ENCODE results near the gene SEMA5A.

Gene SEMA5A

DNA sequence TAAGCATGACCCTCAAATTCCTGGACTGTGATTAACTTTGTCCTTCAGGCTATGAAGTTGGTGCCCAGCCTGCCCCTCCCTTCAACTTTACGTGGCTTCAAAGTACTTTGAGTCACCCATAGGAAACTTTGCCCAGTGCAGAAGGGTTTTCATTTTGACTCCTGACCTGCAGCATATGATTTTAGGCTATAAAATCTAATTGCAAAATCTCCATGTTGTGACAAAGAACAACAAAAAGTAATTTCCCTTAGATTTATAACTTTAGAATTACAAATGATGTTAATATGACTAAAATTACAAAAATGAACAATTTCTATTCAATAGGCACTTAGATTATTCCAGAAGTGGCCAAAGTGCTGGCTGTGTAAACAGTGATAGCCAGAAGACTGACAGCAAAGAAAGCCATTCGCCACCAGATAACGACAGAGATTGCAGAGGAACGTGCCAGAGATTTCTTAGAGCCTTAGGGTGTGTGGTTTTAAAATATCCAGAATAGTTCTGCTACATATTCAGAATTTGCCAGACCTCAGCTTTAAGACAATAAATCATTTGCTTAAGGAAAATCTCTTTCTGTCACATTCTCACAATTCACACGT, 197.4 kb downstream of the SEMA5A start:
- DNase-seq = no peak

DNA sequence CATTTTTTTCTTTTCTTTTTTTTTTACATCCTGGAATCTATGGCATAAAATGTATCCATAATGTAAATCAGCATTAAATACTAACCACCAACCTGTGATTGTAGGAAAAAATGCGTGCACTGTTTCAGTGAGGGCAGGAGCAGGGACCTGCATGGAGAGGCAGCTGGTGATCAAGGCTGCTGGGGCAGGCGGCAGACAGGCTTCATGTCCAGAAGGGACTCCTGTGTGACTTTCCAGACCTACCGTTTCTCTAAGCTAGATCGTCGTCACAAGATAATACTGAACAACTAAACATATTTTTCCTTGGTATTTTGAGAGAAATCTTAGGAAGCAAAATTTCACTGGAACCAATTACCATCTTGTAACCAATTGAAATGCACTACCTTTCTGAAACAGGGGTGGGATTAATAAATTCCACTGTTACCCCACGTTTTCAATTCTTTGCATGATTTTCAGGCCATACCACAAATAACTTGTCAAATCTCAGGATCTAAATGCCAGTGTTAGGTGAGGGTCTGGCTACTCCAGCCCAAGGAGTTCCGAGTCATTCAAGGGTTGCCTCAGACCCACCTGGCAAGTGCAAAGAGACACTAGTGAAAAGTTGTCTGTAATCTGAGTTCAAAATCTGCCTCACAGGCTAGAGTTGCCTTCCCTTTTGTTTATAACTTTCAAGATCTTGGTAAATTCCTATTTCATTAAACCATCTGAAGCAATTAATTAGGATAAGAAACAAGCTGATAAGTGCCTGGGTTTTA, 198.2 kb downstream of the SEMA5A start:
- no peak for DNase-seq

DNA sequence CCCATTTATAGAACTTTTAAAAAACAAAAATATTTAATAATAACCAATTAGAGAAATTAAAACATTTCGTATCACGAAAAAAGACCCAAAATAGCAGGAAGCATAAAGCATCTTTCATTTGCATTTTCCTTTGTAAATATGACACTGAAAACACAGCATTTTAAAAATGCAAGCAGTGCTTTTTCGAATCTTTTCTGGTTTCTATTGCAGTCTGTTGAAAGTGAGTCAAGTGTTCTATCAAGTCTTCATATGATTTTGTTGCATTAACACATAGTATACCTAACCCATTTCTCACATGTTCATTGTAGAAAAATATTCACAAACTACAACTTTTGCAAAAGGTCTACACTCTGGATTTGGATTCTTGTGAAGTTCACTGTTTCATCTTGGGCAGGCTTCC, 198.8 kb downstream of the SEMA5A start:
- no peak for DNase-seq

DNA sequence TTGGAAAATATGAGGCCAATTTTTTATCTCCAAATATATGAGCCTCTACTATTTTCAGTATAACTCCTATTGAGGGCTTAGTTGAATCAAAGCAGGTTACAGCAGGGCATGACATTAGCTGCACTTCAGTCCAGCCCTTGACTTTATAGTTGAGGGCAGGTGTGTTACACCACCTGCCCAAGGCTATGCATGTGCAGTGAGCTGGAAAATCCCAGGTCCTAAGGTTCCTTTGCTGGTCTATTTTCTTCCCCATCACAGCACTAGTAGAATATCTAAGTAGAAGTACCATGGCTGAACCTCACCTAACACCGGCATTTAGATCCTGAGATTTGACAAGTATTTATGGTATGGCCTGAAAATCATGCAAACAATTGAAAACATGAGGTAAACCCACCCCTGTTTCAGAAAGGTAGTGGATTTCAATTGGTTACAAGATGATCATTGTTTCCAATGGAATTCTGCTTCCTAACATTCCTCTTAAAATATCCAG, 201.1 kb downstream of the SEMA5A start:
- no peak for DNase-seq

DNA sequence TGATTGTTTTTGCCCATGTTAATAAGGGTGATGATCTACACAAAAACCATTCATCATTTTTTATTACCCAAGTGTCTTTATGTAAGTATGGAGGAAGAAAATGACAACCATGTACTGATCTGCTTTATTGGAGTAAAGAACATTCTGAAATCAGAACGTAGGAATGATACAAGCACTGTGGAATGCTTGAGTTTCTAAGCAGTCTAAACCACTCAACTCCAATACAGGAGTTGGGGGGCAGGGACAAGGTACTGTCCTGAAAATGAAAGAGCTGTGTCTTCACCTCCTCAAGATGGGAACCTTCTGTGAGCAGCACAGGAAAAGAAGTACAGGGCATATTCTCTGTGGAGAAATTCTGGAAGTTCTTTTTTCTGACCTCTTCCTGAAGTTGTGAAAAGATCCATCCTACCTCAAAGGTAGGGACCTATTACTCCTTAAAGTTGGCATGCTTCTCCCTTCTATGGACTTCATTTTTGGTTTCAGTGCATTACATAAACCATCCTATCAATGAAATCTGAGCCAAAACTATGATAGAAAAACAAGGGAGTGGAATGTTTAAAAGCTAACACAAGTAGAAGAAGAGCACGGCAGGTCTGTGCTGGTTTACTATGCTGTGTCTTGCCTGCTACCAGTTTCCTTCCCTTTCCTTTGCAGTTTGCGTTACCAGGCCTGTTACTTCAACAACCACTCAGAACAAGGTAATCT, 202.6 kb downstream of the SEMA5A start:
- no peak for DNase-seq

DNA sequence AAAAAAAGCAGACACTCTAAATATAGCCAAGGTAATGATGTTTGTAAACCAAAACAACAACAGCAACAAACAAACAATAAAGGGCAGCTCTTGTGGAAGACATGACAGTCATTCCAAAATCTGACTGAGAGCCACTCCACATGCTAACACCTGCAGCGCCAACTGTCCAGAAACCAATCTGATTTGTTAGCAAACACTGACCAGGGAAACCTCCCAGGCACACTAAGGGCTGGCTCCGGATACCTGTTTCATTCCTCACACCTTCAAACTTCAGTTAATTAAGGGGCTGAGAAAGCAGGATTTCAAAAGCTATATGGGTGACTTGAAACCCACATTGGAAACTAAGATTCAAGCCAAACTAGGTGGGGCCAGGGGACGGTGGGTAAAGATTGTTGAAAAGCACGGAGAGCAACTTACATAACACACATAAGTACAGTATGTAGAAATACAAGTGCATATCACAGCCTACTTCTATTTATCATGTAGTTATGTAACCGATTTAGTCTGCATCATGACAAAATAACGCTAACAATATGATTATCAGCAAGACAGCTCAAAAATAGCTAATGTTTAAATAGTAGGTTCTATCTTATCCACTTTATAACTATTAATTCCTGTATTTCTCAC, 203.6 kb downstream of the SEMA5A start:
- DNase-seq = no peak

DNA sequence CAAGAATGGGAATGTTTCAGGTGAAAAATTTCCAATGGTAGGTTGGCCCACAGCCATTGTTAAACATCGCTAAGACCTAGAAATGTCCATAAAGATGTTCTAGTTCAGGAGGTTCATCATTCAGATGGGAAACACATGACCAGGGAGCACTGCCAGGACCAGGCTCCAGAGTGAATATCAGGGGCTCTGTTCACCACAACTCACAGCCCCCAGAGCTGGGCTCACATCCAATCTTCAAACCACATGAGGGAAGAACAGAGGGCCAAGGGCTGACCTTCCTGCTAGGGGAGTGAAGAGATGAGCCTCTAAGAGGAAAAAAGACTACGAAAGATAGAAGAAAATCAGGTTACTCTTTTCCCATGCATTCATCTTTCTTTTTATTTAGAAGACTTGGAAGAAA, 205.8 kb downstream of the SEMA5A start:
- DNase-seq = no peak

DNA sequence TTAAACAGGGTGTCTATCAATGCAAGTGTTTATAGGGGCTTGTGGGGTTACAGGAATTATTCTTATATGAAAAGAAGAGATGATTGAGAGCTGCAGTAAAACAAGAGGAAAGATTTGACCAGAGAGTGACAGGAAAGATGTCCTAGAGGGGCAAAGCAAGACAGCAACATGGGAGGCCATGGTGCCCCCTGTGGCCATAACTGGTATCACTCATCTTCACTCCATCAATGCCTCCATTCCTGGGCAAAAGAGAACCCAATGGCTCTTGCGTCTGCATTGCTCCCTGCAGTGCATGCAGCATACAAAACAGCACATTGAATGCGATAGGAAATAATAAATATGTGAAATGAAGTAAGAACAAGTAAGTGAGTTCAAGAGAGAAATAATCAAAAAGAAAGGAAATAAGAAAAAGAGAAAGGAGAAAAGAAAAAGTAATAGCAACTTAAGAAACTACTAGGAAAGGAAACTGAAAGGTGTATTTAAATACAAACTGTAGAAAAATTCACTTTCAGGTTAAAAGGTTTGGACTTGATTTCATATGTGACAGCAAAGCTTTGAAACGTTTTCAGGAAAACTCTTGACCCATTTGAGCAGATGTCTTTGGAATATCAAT, 206.6 kb downstream of the SEMA5A start:
- DNase-seq = peak; percentile 2 to 5

DNA sequence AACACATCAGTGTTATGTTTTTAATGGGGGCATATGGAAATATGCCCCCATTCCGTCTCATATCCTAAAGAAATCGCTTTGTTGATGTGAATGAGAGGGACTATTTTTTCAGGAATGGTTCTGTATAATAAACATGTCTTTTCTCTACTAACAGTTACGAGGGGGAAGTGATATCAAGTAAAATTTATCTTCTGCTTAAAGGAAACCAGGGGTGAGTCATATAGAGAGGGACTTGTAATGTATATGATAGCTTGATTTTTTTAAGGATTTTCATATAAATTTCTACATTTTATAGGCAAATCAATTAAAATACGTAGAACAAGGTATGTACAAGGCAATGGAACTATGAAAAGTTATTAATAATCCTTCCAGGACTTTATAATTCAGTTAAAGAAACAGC, 207.1 kb downstream of the SEMA5A start:
- no peak for DNase-seq

DNA sequence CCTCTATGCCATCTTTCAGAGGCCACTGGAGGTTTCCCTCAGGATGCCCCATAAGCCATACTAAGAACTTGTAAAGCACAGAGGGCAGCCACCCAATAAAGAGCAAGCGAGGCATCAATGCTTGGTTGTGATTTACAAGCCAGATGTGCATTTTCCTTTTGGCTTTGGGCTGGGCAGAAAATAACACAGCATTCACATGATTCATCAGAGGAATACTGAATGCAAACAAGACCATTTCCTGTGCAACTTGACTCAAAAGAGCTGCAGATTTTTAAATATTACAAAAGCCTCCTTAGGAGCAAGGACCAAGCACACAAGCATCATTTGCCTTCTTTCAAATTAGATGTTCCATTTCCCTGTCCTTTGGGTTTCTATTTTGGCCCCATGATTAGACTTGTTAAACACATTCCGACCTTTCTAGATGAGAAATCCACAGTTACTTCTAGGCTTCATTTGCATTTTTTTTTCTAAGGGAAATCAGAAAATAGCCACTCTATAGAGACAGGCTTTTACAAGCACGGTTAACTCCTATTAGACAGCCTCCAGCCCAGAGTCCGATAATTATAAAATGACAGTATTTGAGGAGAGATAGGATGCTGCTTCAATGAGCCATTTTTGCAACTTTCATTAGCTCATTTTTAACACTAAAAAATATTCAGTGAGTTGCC, 207.8 kb downstream of the SEMA5A start:
- DNase-seq = no peak

DNA sequence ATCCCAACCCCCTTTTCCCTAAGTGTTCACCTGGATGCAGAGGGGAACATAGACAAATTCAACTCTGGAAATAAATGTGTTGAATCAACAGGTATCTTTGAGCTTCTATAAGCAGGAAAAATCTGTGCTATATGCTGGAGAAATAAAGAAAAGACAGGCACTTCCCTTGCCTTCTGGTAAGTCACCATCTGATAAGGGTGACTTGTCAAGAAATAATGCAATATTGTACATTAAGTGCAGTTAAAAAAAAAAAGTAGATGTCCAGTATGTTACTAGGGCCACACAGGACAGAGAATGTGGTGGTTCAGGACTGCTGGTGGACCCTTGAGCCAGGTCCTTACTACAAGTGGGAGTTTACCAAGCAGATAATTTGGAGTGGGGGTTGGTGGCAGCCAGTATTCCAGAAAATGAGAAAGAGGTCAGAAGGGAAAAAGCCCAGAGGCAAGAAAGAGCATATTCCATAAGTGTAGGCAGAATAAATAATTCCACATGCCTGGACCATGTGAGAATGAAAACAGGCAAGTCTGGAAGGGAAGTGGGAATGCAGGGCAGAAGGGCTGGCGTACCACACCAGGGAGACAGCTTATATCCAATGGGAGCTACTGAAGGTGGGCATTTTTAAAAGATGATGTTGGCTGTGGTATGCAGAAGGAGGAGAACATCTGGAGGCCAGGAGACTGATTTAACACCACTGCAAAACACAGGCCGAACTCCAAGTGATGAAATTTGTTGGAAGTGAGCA, 209.9 kb downstream of the SEMA5A start:
- no peak for DNase-seq

DNA sequence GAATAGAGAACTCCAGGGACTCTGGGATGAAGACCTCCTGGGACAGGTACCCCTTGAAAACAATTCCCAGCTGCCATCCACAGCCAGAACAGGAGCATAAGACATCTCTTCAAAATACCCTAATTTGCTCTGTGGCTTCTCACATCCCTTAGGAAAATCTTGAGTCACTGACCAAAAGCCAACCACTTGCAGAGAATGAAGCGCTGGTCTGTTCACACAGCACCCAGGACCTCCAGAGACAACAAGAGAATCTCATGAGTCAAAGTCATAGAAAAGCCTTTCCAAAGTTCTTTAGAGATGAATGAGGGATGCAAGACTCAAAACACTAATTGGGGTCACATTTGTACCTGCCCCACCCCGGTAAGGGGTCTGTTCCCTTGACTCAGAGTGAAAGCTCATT, 210.6 kb downstream of the SEMA5A start:
- DNase-seq = no peak

DNA sequence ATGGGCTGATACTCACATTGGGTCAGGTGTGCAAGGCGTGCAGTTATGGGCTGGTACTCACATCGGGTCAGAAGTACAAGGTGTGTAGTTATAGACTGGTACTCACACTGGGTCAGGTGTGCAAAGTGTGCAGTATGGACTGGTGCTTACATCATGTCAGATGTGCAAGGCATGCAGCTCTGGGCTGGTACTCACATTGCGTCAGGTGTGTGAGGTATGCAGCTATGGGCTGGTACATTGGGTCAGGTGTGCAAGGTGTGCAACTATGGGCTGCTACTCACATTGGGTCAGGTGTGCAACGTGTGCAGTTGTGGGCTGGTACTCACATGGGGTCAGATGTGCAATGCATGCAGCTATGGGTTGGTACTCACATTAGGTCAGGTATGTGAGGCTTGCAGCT, 213.8 kb downstream of the SEMA5A start:
- no peak for DNase-seq

DNA sequence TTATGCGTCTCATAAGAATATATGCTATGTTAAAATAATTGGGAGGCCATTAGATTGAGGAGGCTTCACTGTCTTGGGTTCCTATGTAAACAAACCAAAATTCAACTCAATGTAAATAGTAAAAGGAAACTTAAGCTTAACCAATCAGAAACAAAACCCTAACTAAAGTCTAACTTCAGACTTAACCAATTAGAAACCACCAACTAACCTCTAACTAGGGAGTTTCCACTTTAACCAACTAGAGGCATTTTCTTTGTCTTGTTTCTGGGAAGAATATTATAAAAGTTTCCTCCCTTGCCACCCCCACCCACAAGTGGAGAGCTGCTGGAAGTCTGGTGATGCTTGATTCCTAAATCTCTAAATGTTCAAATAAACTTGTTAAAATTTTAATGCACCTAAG, 214.5 kb downstream of the SEMA5A start:
- no peak for DNase-seq

DNA sequence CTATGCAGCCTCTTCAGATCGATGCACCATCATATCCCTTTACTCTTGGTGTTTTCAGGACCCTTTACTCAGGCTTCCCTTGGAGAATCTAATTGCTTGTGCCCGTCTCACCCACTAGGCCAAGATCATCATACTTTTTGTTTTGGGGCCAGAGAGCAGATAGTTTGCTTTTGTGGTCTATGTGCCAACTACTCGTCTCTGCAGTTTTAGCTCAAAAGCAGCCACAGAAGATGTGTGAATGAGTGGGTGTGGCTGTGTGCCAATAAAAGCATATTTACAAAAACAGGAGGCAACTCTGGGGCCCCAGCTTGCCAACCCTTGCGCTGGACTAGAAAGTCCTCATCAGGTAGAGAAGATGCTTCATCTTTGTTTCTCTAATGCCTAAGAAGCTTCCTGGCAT, 216.8 kb downstream of the SEMA5A start:
- no peak for DNase-seq

DNA sequence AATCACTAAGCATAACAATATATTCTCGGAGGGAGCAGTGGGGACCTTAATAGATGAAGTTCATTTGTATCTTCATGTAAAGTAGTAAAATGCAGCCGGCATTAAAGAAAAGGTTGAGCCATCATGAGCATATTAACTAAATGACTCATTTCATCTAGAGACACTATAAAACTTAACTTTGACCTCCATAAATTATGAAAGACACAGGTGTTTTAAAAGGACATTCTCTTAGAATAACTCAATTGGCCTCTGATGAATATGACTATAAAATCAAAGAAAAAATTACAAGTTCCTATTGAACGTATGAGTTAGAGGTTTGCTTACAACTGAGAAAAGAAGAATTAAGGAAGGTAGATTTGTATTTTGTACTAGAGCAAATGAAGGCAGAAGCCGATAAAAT, 220.3 kb downstream of the SEMA5A start:
- no peak for DNase-seq

DNA sequence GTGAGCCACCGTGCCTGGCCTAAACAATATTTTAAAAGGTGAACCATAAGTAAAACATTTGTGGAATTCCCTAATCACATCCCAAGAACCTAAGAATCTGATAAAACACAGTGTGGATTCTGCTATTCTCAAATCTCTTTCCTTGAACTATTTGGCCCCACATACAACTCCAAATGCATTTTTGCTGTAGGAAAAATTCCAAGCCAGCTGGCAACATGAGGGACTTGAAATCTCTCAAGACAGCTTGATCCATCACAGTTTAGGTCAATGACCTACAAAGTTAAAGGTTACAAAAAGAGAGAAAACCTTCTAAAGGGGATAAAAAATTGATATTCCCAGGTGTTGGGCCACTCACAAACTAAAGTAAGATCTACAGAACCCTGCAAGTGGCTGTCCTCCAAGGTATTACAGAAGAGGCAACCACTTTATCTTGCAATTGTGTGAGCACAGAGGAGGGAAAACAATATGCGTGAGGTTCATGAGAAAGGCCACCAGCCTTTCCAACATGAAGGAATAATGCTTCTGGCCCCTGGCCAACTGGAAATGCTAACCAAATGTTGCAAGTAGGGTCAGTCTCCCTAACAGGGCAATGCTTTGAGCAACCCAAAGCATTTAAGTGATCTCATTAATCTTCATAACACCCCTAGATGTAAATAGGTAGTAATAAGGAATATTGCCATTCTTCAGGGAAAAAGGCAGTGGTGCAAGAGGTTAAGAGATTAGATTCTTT, 221.4 kb downstream of the SEMA5A start:
- DNase-seq = no peak

DNA sequence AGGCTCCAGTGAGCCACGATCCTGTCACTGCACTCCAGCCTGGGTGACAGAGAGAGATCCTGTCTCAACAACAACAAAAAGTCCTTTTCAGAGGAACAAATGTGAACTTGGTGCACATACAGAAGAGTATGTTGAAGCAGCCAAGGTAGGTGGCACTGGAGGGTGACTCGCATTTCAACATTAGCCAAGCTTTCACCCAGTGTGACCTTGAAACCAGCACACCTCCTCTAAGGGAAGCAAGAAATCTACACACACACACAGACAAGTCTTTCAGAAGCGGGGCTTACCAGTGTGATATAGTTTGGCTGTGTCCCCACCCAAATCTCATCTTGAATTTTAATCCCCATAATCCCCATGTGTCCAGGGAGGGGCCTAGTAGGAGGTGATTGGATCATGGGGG, 225.2 kb downstream of the SEMA5A start:
- DNase-seq = no peak

DNA sequence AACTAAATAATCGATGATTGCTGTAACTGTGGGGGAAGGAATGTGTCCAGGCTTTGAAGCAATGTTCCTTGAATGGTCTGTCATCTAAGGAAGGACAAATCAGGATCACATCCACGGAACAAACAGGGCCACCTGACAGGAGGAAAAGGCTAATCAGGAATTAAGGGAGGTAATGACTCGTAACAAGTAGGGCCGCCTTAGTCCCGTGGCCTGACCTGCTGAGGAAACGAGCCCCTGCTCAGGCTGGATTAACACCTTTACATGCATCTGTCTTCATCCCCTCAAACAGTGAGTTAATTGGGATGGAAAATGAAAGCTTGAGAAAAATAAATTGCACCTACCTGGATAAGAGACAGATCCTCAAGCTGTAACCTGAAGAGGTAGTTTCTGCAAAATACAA, 227.8 kb downstream of the SEMA5A start:
- DNase-seq = no peak

DNA sequence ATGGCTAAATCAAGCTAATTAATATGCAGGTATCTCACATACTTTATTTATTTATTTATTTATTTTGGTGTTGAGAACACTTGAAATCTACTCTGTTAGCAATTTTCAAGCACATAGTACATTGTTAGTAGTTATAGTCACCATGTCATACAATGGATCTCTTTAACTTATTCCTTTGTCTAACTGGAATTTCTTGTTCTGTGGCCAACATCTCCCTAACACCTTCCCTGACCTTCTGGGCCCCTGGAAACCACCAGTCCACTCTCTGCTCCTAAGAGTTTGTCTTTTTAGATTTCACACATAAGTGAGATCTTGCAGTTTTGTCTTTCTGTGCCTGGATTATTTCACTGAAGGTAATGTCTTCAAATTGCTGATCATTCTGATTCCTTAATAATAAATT, 229.1 kb downstream of the SEMA5A start:
- no peak for DNase-seq

DNA sequence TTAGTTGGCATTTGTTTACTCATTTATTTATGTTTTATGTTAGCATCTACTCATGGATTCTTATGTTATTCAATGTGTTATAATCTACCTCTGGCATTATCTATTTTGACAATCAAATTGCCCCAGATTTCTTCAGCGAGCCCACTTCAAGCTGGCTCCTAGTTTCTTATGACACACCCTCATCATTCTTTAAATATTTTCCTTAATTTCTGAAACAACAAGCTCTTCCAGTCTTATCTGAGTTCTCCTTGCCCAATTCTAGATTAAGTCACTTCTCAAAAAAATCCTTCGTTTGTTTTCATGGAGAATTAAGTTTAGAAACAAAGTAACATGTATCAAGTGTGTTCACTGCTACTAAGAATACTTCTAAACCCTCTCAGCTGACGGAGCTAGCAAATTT, 229.8 kb downstream of the SEMA5A start:
- no peak for DNase-seq
